HEK293T (cell line): Measurements from ENCODE around the gene SLC2A4.

Experiments used
- BHLHE40 ChIP-seq: fragments of 450-650 bp; IDR thresholded peaks from 2 replicates; pipeline ENCODE4 v1.6.1; 2016; ENCODE audit warnings: mild to moderate bottlenecking, moderate library complexity, borderline replicate concordance
- CTBP1 ChIP-seq: fragments of 450-650 bp; IDR thresholded peaks from 2 replicates; pipeline ENCODE4 v1.6.1; 2016; ENCODE audit warnings: borderline replicate concordance
- ELF4 ChIP-seq: fragments of 450-650 bp; IDR thresholded peaks from 2 replicates; pipeline ENCODE4 v1.6.1; 2017; ENCODE audit warnings: antibody characterized with exemption
- FOXK2 ChIP-seq: fragments of 450-650 bp; IDR thresholded peaks from 2 replicates; pipeline ENCODE4 v1.6.1; 2016; ENCODE audit warnings: mild to moderate bottlenecking
- SP1 ChIP-seq: fragments of 450-650 bp; IDR thresholded peaks from 2 replicates; pipeline ENCODE4 v1.6.1; 2017

DNA sequence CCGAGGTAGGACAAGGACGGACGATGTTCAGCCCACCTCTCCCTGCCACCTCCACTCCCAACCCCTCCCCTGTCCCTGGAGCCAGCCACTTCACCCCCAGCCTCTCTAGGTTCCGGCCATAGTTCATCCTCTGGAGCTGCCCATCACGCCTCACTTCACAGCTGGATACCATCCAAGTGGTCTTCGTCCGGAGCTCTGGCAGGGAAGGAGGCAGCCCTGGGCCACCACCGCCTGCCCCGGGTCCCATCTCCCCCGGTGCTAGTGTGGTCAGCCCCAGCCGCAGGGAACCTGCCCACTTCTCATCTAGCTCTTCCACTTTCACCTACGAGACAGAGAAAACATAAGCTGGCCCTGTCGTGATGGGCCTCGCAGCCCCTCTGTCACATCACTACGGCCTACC lies 39.9 kb downstream of the SLC2A4 start:
- TF ChIP-seq FOXK2 (no peak), BHLHE40 (no peak), SP1 (no peak), CTBP1 (no peak), ELF4 (no peak)
